ENCODE data around the gene ROBO2. TPM values are rescaled to one million over a fixed set of nuclear protein-coding genes. Genes with fewer than 3 reads are reported as not detected.
A peak's percentile ranks its signal among the peaks of the same experiment; 100 is the strongest.

Gene ROBO2
- total and polyA plus RNA-seq, 2 donors from 2014 or later = 1.3 to 1.6 TPM

DNA sequence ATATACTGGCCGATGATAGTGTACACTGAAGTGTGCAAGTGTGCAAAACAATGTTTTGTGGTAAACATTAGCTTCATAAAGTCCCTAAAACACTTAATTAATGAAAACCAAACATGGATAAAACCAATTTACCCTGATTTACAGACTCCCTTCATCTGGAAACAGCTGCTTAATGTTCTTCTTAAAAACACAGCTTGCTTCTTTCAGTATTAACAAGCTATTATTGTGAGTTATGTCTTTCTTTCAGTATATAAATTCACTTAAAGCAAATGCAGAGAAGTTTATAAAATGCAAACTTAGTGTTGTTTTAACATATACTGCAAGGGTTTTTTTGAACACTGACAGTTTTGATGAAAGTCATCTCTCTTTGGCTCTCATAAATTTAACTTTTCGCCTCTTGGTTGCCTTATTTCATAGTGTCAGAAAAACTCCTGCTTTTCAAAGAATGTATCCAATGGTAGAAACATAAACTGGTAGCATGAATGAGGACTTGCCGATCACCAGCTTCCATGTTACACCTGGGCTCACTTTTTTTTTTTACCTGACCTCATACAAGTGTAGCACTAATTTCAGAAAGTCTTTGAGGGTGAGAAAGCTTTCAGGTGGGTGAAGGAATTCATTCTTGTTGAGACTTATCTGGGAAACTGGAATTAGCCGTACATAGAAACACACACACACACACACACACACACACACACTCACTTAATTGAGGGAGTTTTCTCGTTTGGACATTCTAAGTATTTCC is 532.2 kb downstream of the ROBO2 start:
- TF ChIP-seq, protein P1, sequence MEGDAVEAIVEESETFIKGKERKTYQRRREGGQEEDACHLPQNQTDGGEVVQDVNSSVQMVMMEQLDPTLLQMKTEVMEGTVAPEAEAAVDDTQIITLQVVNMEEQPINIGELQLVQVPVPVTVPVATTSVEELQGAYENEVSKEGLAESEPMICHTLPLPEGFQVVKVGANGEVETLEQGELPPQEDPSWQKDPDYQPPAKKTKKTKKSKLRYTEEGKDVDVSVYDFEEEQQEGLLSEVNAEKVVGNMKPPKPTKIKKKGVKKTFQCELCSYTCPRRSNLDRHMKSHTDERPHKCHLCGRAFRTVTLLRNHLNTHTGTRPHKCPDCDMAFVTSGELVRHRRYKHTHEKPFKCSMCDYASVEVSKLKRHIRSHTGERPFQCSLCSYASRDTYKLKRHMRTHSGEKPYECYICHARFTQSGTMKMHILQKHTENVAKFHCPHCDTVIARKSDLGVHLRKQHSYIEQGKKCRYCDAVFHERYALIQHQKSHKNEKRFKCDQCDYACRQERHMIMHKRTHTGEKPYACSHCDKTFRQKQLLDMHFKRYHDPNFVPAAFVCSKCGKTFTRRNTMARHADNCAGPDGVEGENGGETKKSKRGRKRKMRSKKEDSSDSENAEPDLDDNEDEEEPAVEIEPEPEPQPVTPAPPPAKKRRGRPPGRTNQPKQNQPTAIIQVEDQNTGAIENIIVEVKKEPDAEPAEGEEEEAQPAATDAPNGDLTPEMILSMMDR (IDR thresholded peaks at IDR 0.05; ENCODE audit: borderline replicate concordance, extremely low read depth, insufficient read depth) = no peak
- Histone ChIP-seq H3K27me3 (ENCODE audit: control insufficient read depth, insufficient read depth, low read length) (no peaks in the 10 kb centered on the region), H3K4me3 (ENCODE audit: low read length in 3 of 3) (no peak overlapping the region), H3K4me1 (ENCODE audit: control insufficient read depth in 2 of 3, insufficient read depth in 2 of 3, low read depth in 1 of 3, low read length in 3 of 3) (no peaks in the 10 kb centered on the region), H3K9ac (ENCODE audit: low read length in 3 of 3) (no peak overlapping the region), H3K27ac (ENCODE audit: low read depth in 2 of 2, low read length in 2 of 2) (no peak overlapping the region), H3K36me3 (ENCODE audit: control insufficient read depth in 2 of 3, insufficient read depth in 3 of 3, low read length in 3 of 3) (peaks cover 0 to 2% (median 0%) of the 10 kb centered on the region in 3 donors), H3K9me3 (ENCODE audit: control insufficient read depth in 2 of 3, insufficient read depth in 1 of 3, low read length in 3 of 3) (no peaks in the 10 kb centered on the region)
- FAIRE-seq = no peak
- DNase-seq = peak in 2 of 5 donors; percentile 67 to 87
- intact Hi-C loops (cut with DNase I) = no loop called here

DNA sequence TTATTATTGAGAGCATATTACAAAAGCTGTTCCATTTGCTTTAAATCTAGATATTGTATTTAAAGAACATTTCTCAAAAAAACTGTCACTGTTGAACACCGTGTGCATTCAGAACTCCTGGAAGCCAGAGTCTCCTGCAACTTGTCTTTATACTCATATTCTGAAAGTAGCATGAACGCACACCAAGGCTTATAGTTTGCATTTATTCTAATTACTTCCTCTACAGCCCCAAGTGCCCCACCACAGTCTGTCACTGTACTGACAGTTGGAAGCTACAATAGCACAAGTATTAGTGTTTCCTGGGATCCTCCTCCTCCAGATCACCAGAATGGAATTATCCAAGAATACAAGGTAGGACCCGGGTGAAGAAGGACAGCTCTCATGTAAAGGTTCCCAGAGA is 537.4 kb downstream of the ROBO2 start:
- Histone ChIP-seq H3K36me3 (ENCODE audit: control insufficient read depth in 2 of 3, insufficient read depth in 3 of 3, low read length in 3 of 3) (peaks cover 0 to 2% (median 0%) of the 10 kb centered on the region in 3 donors), H3K4me3 (ENCODE audit: low read length in 3 of 3) (no peak overlapping the region), H3K27me3 (ENCODE audit: control insufficient read depth, insufficient read depth, low read length) (no peaks in the 10 kb centered on the region), H3K27ac (ENCODE audit: low read depth in 2 of 2, low read length in 2 of 2) (no peak overlapping the region), H3K9ac (ENCODE audit: low read length in 3 of 3) (no peak overlapping the region), H3K9me3 (ENCODE audit: control insufficient read depth in 2 of 3, insufficient read depth in 1 of 3, low read length in 3 of 3) (no peaks in the 10 kb centered on the region), H3K4me1 (ENCODE audit: control insufficient read depth in 2 of 3, insufficient read depth in 2 of 3, low read depth in 1 of 3, low read length in 3 of 3) (no peaks in the 10 kb centered on the region)
- TF ChIP-seq, protein P1 (IDR thresholded peaks at IDR 0.05; ENCODE audit: borderline replicate concordance, extremely low read depth, insufficient read depth) = no peak
- DNase-seq = no peak
- no peak for FAIRE-seq
- intact Hi-C loops (cut with DNase I) = no loop called here

DNA sequence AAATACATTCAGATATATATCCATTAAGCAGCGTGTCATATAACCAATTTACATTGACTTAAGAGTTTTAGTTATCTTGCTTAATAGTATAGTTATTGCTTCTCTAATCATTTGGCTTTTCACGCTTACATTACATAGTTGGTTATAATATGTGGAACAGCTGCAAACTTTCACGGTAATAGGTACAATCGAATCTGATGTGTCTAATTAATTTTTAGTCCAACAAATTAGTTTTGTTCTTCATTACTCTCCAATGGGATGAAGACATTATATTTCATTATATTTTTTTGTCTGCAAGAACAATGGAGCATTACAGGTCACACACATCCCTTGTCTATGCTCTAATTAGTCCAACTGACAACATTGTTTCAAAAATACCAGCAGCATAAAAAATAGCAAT is 546.3 kb downstream of the ROBO2 start:
- Histone ChIP-seq H3K27me3 (ENCODE audit: control insufficient read depth, insufficient read depth, low read length) (no peaks in the 10 kb centered on the region), H3K27ac (ENCODE audit: low read depth in 2 of 2, low read length in 2 of 2) (no peak overlapping the region), H3K9ac (ENCODE audit: low read length in 3 of 3) (no peak overlapping the region), H3K4me3 (ENCODE audit: low read length in 3 of 3) (no peak overlapping the region), H3K4me1 (ENCODE audit: control insufficient read depth in 2 of 3, insufficient read depth in 2 of 3, low read depth in 1 of 3, low read length in 3 of 3) (no peaks in the 10 kb centered on the region), H3K9me3 (ENCODE audit: control insufficient read depth in 2 of 3, insufficient read depth in 1 of 3, low read length in 3 of 3) (no peaks in the 10 kb centered on the region), H3K36me3 (ENCODE audit: control insufficient read depth in 2 of 3, insufficient read depth in 3 of 3, low read length in 3 of 3) (no peaks in the 10 kb centered on the region)
- TF ChIP-seq, protein P1 (IDR thresholded peaks at IDR 0.05; ENCODE audit: borderline replicate concordance, extremely low read depth, insufficient read depth) = no peak
- no peak for DNase-seq
- intact Hi-C loops (cut with DNase I) = no loop called here
- FAIRE-seq = no peak
